Measurements from ENCODE around the gene ADGRL2. TPM values are rescaled to one million over a fixed set of nuclear protein-coding genes. Genes with fewer than 3 reads are reported as not detected.

ADGRL2 gene
- polyA plus RNA-seq, 1 of the 3 experiments (the other 2 are of a cell fraction) = 40.3 TPM

DNA sequence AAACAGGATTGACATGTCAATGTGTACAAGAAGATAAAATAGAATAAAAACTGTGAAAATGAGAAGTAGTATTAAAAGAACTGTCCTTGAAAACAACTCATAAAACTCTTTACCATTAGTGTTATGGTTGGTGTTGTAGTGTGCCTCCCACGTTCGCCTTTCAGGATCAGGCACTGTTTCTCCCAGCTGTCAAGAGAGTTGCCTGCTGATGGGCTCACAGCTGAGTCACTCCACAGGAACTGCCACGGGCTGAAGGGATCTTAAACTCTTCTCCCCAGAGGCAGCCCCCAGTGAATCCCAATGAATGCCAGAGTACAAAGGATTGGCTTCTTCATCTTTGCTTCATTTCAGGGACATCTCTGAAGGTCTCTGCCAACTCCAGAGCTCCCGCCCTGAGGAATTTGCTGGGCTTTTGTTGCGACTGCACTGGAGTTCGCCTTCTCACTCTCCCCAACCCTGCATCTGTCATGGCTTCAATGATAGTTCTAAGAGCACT, 119.6 kb downstream of the ADGRL2 start (continued):
- TF ChIP-seq, protein P1, sequence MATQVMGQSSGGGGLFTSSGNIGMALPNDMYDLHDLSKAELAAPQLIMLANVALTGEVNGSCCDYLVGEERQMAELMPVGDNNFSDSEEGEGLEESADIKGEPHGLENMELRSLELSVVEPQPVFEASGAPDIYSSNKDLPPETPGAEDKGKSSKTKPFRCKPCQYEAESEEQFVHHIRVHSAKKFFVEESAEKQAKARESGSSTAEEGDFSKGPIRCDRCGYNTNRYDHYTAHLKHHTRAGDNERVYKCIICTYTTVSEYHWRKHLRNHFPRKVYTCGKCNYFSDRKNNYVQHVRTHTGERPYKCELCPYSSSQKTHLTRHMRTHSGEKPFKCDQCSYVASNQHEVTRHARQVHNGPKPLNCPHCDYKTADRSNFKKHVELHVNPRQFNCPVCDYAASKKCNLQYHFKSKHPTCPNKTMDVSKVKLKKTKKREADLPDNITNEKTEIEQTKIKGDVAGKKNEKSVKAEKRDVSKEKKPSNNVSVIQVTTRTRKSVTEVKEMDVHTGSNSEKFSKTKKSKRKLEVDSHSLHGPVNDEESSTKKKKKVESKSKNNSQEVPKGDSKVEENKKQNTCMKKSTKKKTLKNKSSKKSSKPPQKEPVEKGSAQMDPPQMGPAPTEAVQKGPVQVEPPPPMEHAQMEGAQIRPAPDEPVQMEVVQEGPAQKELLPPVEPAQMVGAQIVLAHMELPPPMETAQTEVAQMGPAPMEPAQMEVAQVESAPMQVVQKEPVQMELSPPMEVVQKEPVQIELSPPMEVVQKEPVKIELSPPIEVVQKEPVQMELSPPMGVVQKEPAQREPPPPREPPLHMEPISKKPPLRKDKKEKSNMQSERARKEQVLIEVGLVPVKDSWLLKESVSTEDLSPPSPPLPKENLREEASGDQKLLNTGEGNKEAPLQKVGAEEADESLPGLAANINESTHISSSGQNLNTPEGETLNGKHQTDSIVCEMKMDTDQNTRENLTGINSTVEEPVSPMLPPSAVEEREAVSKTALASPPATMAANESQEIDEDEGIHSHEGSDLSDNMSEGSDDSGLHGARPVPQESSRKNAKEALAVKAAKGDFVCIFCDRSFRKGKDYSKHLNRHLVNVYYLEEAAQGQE (IDR thresholded peaks at IDR 0.05; ENCODE audit: low read depth, low read length) = no peak
- TF ChIP-seq MXI1 (IDR thresholded peaks at IDR 0.05; ENCODE audit: low read depth, low read length) = no peak
- TF ChIP-seq, protein P2, sequence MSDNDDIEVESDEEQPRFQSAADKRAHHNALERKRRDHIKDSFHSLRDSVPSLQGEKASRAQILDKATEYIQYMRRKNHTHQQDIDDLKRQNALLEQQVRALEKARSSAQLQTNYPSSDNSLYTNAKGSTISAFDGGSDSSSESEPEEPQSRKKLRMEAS (IDR thresholded peaks at IDR 0.05; ENCODE audit: low read depth) = 0 out of 2 replicates have a peak, but pooled peaks have one; percentile 13
- TF ChIP-seq, protein P3, sequence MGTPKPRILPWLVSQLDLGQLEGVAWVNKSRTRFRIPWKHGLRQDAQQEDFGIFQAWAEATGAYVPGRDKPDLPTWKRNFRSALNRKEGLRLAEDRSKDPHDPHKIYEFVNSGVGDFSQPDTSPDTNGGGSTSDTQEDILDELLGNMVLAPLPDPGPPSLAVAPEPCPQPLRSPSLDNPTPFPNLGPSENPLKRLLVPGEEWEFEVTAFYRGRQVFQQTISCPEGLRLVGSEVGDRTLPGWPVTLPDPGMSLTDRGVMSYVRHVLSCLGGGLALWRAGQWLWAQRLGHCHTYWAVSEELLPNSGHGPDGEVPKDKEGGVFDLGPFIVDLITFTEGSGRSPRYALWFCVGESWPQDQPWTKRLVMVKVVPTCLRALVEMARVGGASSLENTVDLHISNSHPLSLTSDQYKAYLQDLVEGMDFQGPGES (IDR thresholded peaks at IDR 0.05; ENCODE audit: low read depth, low read length) = no peak
- TF ChIP-seq FOSL2 (IDR thresholded peaks at IDR 0.05; ENCODE audit: borderline replicate concordance, low read depth) = peak; percentile 48; the same call in 1 of the 2 replicates
- no peak for TF ChIP-seq GABPA (IDR thresholded peaks at IDR 0.05; ENCODE audit: low read depth)
- no peak for TF ChIP-seq EZH2phosphoT487 (IDR thresholded peaks at IDR 0.05; ENCODE audit: borderline replicate concordance, low read depth)
- no peak for TF ChIP-seq GATA2 (CRISPR knock-in tag; IDR thresholded peaks at IDR 0.05)
- peak; percentile 44; the same call in 1 of the 2 replicates for TF ChIP-seq TCF12 (IDR thresholded peaks at IDR 0.05)
- TF ChIP-seq YY1 (IDR thresholded peaks at IDR 0.05; ENCODE audit: low read depth) = no peak
- peak; percentile 40; the same call in 1 of the 2 replicates for TF ChIP-seq JUND (IDR thresholded peaks at IDR 0.05)
- TF ChIP-seq RFX5 (IDR thresholded peaks at IDR 0.05; ENCODE audit: low read length) = no peak
- TF ChIP-seq RAD21 (IDR thresholded peaks at IDR 0.05; ENCODE audit: low read length) = no peak
- no peak for TF ChIP-seq POLR2AphosphoS5 (IDR thresholded peaks at IDR 0.05; ENCODE audit: low read depth, low read length)

DNA sequence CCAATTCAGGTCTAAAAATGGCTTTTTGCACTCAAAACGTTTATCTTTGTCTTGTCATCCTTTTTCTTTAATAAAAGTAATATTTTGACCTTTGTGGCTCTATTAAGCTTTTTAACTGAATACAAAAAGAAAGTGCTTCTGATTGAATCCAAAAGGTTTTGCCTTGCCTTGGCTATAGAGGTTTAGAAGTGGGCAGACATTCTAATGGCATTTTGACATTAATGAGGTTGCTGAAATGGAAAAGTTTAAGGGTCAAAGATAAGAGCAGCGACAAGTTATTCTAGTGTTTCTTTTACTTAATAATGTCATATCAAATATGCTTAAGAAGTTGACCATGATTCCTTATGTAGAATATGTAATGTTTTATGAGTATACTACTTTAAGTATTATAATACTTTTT, 120.2 kb downstream of the ADGRL2 start:
- DNase-seq = no peak
- ChIA-PET CTCF (no interaction called here), POLR2A (no interaction called here)
- H3K9ac ChIP-seq = no peak overlapping the region
- H3K79me2 ChIP-seq (ENCODE audit: insufficient read depth) = peaks cover 23% of the 10 kb centered on the region
- H2AFZ ChIP-seq (ENCODE audit: low read depth) = no peak overlapping the region
- H3K4me2 ChIP-seq = peak overlapping the region; percentile 68; the same call in 1 of the 2 replicates
- H3K9me3 ChIP-seq = no peaks in the 10 kb centered on the region
- TF ChIP-seq NRF1 (IDR thresholded peaks at IDR 0.05; ENCODE audit: low read depth, low read length) (no peak), JUND (IDR thresholded peaks at IDR 0.05) (no peak), POLR2AphosphoS5 (IDR thresholded peaks at IDR 0.05; ENCODE audit: low read depth, low read length) (no peak), ELF1 (IDR thresholded peaks at IDR 0.05) (no peak), GABPA (IDR thresholded peaks at IDR 0.05; ENCODE audit: low read depth) (no peak), RFX5 (IDR thresholded peaks at IDR 0.05; ENCODE audit: low read length) (no peak), FOSL2 (IDR thresholded peaks at IDR 0.05; ENCODE audit: borderline replicate concordance, low read depth) (no peak), GATA2 (CRISPR knock-in tag; IDR thresholded peaks at IDR 0.05) (no peak)
- TF ChIP-seq, protein P4, sequence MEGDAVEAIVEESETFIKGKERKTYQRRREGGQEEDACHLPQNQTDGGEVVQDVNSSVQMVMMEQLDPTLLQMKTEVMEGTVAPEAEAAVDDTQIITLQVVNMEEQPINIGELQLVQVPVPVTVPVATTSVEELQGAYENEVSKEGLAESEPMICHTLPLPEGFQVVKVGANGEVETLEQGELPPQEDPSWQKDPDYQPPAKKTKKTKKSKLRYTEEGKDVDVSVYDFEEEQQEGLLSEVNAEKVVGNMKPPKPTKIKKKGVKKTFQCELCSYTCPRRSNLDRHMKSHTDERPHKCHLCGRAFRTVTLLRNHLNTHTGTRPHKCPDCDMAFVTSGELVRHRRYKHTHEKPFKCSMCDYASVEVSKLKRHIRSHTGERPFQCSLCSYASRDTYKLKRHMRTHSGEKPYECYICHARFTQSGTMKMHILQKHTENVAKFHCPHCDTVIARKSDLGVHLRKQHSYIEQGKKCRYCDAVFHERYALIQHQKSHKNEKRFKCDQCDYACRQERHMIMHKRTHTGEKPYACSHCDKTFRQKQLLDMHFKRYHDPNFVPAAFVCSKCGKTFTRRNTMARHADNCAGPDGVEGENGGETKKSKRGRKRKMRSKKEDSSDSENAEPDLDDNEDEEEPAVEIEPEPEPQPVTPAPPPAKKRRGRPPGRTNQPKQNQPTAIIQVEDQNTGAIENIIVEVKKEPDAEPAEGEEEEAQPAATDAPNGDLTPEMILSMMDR (IDR thresholded peaks at IDR 0.05) = no peak
- TF ChIP-seq, protein P5, sequence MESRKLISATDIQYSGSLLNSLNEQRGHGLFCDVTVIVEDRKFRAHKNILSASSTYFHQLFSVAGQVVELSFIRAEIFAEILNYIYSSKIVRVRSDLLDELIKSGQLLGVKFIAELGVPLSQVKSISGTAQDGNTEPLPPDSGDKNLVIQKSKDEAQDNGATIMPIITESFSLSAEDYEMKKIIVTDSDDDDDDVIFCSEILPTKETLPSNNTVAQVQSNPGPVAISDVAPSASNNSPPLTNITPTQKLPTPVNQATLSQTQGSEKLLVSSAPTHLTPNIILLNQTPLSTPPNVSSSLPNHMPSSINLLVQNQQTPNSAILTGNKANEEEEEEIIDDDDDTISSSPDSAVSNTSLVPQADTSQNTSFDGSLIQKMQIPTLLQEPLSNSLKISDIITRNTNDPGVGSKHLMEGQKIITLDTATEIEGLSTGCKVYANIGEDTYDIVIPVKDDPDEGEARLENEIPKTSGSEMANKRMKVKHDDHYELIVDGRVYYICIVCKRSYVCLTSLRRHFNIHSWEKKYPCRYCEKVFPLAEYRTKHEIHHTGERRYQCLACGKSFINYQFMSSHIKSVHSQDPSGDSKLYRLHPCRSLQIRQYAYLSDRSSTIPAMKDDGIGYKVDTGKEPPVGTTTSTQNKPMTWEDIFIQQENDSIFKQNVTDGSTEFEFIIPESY (IDR thresholded peaks at IDR 0.05; ENCODE audit: borderline replicate concordance, low read depth) = no peak
- TF ChIP-seq, protein P6, sequence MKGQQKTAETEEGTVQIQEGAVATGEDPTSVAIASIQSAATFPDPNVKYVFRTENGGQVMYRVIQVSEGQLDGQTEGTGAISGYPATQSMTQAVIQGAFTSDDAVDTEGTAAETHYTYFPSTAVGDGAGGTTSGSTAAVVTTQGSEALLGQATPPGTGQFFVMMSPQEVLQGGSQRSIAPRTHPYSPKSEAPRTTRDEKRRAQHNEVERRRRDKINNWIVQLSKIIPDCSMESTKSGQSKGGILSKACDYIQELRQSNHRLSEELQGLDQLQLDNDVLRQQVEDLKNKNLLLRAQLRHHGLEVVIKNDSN (IDR thresholded peaks at IDR 0.05; ENCODE audit: borderline replicate concordance, low read depth) = no peak
- H3K27ac ChIP-seq (ENCODE audit: low read depth in 2 of 2, low read length in 1 of 2) = peak overlapping the region in 1 of 2 experiments; percentile 54; a peak in 2 of 4 replicates
- peaks cover 0 to 4% of the 10 kb centered on the region in 2 experiments for H3K36me3 ChIP-seq (replicated peaks in 1 of 2; ENCODE audit: control insufficient read depth in 1 of 2, insufficient read depth in 2 of 2, low read length in 1 of 2)
- no peaks in the 10 kb centered on the region for H3K9me2 ChIP-seq
- no peaks in the 10 kb centered on the region for H3K27me3 ChIP-seq (ENCODE audit: insufficient read depth)
- H4K20me1 ChIP-seq (ENCODE audit: insufficient read depth) = peaks cover 5% of the 10 kb centered on the region; the same call in 1 of the 2 replicates
- H3F3A ChIP-seq (replicated peaks; ENCODE audit: insufficient read depth) = peaks cover 17% of the 10 kb centered on the region
- H3K4me1 ChIP-seq (ENCODE audit: control insufficient read depth in 1 of 2, insufficient read depth in 2 of 2, low read depth in 1 of 2, low read length in 1 of 2) = peaks cover 13 to 15% of the 10 kb centered on the region in 2 experiments
- H3K4me3 ChIP-seq (ENCODE audit: low read depth in 2 of 2, low read length in 1 of 2) = no peak overlapping the region
- WGBS (ENCODE audit: low lambda C conversion rate) = 60% methylated on average over 2 of the region's 2 CpGs

Data from SK-N-SH (cell line).